Measurements from ENCODE around the gene F7.

DNA sequence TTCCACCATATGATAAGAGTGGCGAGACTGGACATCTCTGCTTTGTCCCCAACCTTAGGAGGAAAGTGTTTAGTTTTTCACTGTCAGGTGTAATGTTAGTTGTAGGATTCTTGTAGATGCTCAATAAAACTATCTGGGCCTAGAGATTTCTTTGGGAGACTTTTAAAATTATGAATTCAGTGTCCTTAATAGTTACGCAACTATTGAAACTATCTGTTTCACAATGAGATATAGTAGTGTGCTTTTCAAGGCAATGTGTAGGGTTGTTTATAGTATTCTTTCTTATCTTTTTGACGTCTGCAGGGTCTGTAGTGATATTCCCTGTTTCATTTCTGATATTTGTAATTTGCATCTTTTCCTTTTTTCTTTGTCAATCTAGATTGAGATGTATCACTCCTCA, 33.2 kb upstream of the F7 start:
- TF ChIP-seq, protein P1, sequence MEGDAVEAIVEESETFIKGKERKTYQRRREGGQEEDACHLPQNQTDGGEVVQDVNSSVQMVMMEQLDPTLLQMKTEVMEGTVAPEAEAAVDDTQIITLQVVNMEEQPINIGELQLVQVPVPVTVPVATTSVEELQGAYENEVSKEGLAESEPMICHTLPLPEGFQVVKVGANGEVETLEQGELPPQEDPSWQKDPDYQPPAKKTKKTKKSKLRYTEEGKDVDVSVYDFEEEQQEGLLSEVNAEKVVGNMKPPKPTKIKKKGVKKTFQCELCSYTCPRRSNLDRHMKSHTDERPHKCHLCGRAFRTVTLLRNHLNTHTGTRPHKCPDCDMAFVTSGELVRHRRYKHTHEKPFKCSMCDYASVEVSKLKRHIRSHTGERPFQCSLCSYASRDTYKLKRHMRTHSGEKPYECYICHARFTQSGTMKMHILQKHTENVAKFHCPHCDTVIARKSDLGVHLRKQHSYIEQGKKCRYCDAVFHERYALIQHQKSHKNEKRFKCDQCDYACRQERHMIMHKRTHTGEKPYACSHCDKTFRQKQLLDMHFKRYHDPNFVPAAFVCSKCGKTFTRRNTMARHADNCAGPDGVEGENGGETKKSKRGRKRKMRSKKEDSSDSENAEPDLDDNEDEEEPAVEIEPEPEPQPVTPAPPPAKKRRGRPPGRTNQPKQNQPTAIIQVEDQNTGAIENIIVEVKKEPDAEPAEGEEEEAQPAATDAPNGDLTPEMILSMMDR (IDR thresholded peaks at IDR 0.05 in 4 of 5, conservative IDR thresholded peaks at IDR 0.05 in 1 of 5) = no peak
- TF ChIP-seq POLR2A (IDR thresholded peaks at IDR 0.05) = no peak
